PC-3 (cell line): Measurements from ENCODE around the gene ZNF254.

Source experiments
- EZH2 ChIP-seq: fragments of 300-600 bp; sonication (generic); IDR thresholded peaks from one replicate; pipeline ENCODE4 v1.6.1; 2017; ENCODE audit warnings: antibody characterized with exemption, mild to moderate bottlenecking, low read length; ENCODE audit not compliant: unreplicated experiment
- TF ChIP-seq, protein P1 (sequence below): fragments of 300-600 bp; sonication (generic); conservative IDR thresholded peaks from 2 replicates; pipeline ENCODE4 v1.5.1; 2017; ENCODE audit warnings: antibody characterized with exemption, low read depth, mild to moderate bottlenecking, low read length

DNA sequence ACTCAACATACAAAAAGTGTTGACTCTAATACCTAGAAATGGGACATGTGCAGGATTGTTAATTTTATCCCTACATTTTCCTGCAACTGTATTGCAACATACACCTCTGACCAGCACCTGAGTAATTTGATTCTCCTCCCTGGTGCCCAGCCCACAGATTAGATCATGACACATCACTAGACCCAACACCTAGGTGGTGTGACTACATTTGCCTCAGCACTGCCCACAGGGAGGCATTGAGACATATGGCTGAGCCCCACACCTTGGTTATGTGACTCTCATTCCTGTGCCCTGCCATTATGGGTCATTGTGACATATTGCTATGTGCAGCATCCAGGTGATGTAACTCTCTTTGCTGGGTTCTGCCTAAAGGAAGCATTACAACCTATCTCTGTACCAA lies 13.2 kb upstream of the ZNF254 start:
- TF ChIP-seq, protein P1, sequence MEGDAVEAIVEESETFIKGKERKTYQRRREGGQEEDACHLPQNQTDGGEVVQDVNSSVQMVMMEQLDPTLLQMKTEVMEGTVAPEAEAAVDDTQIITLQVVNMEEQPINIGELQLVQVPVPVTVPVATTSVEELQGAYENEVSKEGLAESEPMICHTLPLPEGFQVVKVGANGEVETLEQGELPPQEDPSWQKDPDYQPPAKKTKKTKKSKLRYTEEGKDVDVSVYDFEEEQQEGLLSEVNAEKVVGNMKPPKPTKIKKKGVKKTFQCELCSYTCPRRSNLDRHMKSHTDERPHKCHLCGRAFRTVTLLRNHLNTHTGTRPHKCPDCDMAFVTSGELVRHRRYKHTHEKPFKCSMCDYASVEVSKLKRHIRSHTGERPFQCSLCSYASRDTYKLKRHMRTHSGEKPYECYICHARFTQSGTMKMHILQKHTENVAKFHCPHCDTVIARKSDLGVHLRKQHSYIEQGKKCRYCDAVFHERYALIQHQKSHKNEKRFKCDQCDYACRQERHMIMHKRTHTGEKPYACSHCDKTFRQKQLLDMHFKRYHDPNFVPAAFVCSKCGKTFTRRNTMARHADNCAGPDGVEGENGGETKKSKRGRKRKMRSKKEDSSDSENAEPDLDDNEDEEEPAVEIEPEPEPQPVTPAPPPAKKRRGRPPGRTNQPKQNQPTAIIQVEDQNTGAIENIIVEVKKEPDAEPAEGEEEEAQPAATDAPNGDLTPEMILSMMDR = no peak
- TF ChIP-seq EZH2 = no peak
